DND-41 (cell line): ENCODE data around the gene C7.

Experiments
- EZH2 ChIP-seq: IDR thresholded peaks from 3 replicates; pipeline ENCODE4 v1.6.1; 2012; ENCODE audit warnings: borderline replicate concordance, low read depth, mild to moderate bottlenecking, moderate library complexity, low read length, inconsistent platforms; ENCODE audit not compliant: severe bottlenecking
- TF ChIP-seq, protein P1 (sequence below): IDR thresholded peaks from 2 replicates; pipeline ENCODE4 v1.5.1; 2012; ENCODE audit warnings: borderline replicate concordance, low read length, moderate library complexity, mild to moderate bottlenecking; ENCODE audit not compliant: poor library complexity, severe bottlenecking; ENCODE audit errors: extremely low read depth

DNA sequence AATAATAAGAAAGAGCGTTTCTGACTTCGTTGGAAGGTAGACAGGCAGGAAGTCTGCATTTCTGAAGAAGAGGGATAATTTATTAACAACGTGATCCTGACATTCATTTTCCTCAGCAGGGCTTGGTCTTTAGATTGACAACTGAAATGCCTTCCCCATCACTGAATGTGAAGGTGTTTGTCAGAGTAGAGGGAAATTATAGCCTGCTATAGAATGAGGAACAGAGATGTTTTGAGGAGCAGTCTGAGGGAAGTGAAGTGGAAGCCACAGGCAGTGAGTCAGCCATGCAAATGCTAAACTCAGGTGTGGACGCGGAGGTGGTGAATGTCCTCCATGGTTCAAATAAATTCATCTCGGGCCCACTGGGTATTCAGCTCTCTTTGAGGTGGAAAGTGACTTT lies 30.5 kb downstream of the C7 start:
- no peak for TF ChIP-seq EZH2
- TF ChIP-seq, protein P1, sequence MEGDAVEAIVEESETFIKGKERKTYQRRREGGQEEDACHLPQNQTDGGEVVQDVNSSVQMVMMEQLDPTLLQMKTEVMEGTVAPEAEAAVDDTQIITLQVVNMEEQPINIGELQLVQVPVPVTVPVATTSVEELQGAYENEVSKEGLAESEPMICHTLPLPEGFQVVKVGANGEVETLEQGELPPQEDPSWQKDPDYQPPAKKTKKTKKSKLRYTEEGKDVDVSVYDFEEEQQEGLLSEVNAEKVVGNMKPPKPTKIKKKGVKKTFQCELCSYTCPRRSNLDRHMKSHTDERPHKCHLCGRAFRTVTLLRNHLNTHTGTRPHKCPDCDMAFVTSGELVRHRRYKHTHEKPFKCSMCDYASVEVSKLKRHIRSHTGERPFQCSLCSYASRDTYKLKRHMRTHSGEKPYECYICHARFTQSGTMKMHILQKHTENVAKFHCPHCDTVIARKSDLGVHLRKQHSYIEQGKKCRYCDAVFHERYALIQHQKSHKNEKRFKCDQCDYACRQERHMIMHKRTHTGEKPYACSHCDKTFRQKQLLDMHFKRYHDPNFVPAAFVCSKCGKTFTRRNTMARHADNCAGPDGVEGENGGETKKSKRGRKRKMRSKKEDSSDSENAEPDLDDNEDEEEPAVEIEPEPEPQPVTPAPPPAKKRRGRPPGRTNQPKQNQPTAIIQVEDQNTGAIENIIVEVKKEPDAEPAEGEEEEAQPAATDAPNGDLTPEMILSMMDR, result no peak
